Femur (tissue), 1 donor: ENCODE measurements around the gene NEUROD6.
A peak's percentile ranks its signal among the peaks of the same experiment; 100 is the strongest.

ENCODE experiments used
- DNase-seq: peaks from one replicate; pipeline ENCODE4 v3.0.0-alpha.2; 2017

NEUROD6 gene

GRCh38 chr7:31327071-31327470 lies 13.5 kb downstream of the NEUROD6 start:
- DNase-seq, result no peak

- no peak for DNase-seq
These were observed 14.1 kb downstream of the NEUROD6 start for GRCh38 chr7:31326416-31326815.

- no peak for DNase-seq
These were observed 17.4 kb downstream of the NEUROD6 start for GRCh38 chr7:31323101-31323500.

GRCh38 chr7:31320675-31321074 lies 19.9 kb downstream of the NEUROD6 start:
- no peak for DNase-seq

- DNase-seq, result no peak
These were observed 22.2 kb downstream of the NEUROD6 start for GRCh38 chr7:31318313-31318712.

GRCh38 chr7:31316876-31317275 lies 23.6 kb downstream of the NEUROD6 start:
- no peak for DNase-seq

- no peak for DNase-seq
These were observed 24.8 kb downstream of the NEUROD6 start for GRCh38 chr7:31315758-31316157.

- no peak for DNase-seq
These were observed 25.7 kb downstream of the NEUROD6 start for GRCh38 chr7:31314781-31315180.

GRCh38 chr7:31312889-31313288 lies 27.6 kb downstream of the NEUROD6 start:
- DNase-seq, result no peak

- DNase-seq, result peak; percentile 42
These were observed 29.0 kb downstream of the NEUROD6 start for GRCh38 chr7:31311552-31311951.

- no peak for DNase-seq
These were observed 30.1 kb downstream of the NEUROD6 start for GRCh38 chr7:31310321-31310935.

- DNase-seq, result no peak
These were observed 31.1 kb downstream of the NEUROD6 start for GRCh38 chr7:31309407-31309806.

- no peak for DNase-seq
These were observed 31.9 kb downstream of the NEUROD6 start for GRCh38 chr7:31308652-31309051.

GRCh38 chr7:31307972-31308371 lies 32.6 kb downstream of the NEUROD6 start:
- DNase-seq, result no peak

- DNase-seq, result no peak
These were observed 35.3 kb downstream of the NEUROD6 start for GRCh38 chr7:31305260-31305659.

- DNase-seq, result no peak
These were observed 36.1 kb downstream of the NEUROD6 start for GRCh38 chr7:31304446-31304845.

GRCh38 chr7:31302356-31302755 lies 38.2 kb downstream of the NEUROD6 start:
- peak; percentile 60 for DNase-seq

- no peak for DNase-seq
These were observed 41.2 kb downstream of the NEUROD6 start for GRCh38 chr7:31299336-31299735.

GRCh38 chr7:31290601-31291000 lies 49.9 kb downstream of the NEUROD6 start:
- no peak for DNase-seq
